ENCODE measurements around the gene ENOX1. TPM values are rescaled to one million over a fixed set of nuclear protein-coding genes. Genes with fewer than 3 reads are reported as not detected.

Gene ENOX1
- total RNA-seq, 4 donors from 2014 or later, result 0.25 to 0.52 (median 0.33) TPM

DNA sequence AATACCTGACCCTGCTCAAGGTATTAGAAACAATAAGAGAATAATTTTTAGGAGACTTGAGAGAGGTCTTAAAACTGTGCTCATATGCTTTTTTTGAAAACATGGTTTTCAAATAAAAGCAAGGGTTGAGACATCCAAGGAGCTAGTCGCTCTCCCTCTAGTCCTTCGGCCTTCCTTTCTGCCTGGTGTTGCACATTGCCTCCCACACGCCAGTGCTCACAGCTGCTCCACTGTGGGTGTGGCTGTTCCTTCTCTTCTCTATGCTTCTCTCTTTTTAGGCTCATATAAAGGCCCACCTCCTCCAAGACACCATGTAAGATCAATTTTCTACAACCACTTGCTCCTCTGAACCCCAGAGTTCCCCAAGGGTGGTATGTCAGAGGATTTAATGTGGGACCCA lies 352.6 kb downstream of the ENOX1 start:
- H3K36me3 ChIP-seq, result no peaks in the 10 kb centered on the region
- no peaks in the 10 kb centered on the region for H3K9me3 ChIP-seq
- no peaks in the 10 kb centered on the region for H3K4me1 ChIP-seq
- no peak for DNase-seq (ENCODE audit: low spot score in 2 of 2)
- 77% methylated on average over 3 of the region's 3 CpGs for WGBS
- no peak overlapping the region for H3K27ac ChIP-seq
- no peaks in the 10 kb centered on the region for H3K27me3 ChIP-seq
- TF ChIP-seq EP300 (IDR thresholded peaks at IDR 0.05), result no peak
- TF ChIP-seq POLR2A (IDR thresholded peaks at IDR 0.05), result no peak
- TF ChIP-seq POLR2AphosphoS5 (IDR thresholded peaks at IDR 0.05), result no peak
- TF ChIP-seq, protein P1, sequence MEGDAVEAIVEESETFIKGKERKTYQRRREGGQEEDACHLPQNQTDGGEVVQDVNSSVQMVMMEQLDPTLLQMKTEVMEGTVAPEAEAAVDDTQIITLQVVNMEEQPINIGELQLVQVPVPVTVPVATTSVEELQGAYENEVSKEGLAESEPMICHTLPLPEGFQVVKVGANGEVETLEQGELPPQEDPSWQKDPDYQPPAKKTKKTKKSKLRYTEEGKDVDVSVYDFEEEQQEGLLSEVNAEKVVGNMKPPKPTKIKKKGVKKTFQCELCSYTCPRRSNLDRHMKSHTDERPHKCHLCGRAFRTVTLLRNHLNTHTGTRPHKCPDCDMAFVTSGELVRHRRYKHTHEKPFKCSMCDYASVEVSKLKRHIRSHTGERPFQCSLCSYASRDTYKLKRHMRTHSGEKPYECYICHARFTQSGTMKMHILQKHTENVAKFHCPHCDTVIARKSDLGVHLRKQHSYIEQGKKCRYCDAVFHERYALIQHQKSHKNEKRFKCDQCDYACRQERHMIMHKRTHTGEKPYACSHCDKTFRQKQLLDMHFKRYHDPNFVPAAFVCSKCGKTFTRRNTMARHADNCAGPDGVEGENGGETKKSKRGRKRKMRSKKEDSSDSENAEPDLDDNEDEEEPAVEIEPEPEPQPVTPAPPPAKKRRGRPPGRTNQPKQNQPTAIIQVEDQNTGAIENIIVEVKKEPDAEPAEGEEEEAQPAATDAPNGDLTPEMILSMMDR (IDR thresholded peaks at IDR 0.05), result no peak
- H3K4me3 ChIP-seq, result no peak overlapping the region

DNA sequence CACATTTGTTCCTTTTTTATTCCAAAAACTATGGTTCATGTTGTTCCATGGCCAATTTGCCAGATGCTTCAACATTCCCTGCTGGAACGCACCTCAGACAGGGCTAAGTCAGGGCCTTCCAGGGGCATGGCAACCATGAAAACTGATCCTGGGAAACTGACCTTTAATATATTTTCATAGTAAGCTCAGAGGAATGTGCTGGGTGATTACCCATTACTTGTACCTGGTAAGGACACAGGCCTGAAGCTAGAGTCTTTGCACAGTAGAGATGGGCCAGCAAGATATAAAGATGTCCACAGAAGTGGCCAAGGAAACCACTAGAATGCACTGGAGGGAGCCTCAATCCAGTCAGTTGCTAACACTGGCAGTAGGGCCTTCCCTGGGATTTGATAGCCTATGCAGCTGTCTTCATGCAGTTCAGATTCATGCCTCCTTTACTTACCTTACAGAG lies 353.1 kb downstream of the ENOX1 start:
- TF ChIP-seq, protein P1 (IDR thresholded peaks at IDR 0.05), result no peak
- no peaks in the 10 kb centered on the region for H3K36me3 ChIP-seq
- no peak for DNase-seq (ENCODE audit: low spot score in 2 of 2)
- H3K9me3 ChIP-seq, result no peaks in the 10 kb centered on the region
- WGBS, result 77% methylated on average over 1 of the region's 1 CpG
- no peak overlapping the region for H3K27ac ChIP-seq
- H3K4me3 ChIP-seq, result no peak overlapping the region
- H3K27me3 ChIP-seq, result no peaks in the 10 kb centered on the region
- no peaks in the 10 kb centered on the region for H3K4me1 ChIP-seq

DNA sequence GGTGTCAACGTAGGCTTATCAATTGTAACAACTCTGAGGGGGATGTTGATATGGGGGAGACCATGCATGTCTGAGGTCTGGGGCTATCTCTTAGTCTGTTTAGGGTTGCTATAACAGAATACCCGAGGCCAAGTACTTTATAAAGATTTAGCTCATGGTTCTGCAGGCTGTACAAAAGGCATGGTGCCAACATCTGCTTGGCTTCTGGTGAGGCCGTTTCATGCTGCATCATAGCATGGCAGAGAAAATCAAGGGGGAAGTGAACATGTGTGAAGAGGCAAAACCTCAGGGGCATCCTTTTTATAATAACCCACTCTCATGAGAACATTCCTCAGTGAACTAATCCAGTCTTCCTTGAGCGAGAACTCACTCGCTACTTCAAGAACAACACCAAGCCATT lies 353.8 kb downstream of the ENOX1 start:
- Histone ChIP-seq H3K9me3 (no peaks in the 10 kb centered on the region), H3K27me3 (no peaks in the 10 kb centered on the region), H3K4me1 (no peaks in the 10 kb centered on the region), H3K36me3 (no peaks in the 10 kb centered on the region), H3K4me3 (no peak overlapping the region), H3K27ac (no peak overlapping the region)
- 75% methylated on average over 5 of the region's 5 CpGs for WGBS
- no peak for TF ChIP-seq POLR2AphosphoS5 (IDR thresholded peaks at IDR 0.05)
- TF ChIP-seq, protein P1 (IDR thresholded peaks at IDR 0.05), result no peak
- TF ChIP-seq POLR2A (IDR thresholded peaks at IDR 0.05), result no peak
- no peak for TF ChIP-seq EP300 (IDR thresholded peaks at IDR 0.05)
- no peak for DNase-seq (ENCODE audit: low spot score in 2 of 2)

DNA sequence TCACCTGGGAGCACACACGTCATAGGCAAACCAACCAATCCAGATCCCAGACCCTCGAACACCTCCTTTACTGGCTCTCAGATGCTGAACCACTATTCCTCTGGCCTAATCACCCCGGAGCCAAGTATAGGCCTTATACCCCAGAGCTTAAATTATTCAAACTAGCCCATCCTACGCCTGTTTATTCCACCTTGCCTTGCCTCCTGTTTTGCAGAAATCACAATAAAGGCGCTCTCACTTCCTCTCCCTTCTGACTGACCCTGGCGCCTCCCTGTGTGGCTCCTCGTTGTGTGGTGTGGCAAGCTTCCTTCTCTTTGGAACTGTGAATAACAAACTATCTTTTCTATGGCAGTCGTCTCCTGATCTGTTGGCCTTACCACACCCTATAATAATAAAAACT lies 354.9 kb downstream of the ENOX1 start:
- no peaks in the 10 kb centered on the region for H3K4me1 ChIP-seq
- no peaks in the 10 kb centered on the region for H3K9me3 ChIP-seq
- 87% methylated on average over 8 of the region's 8 CpGs for WGBS
- no peak overlapping the region for H3K27ac ChIP-seq
- DNase-seq (ENCODE audit: low spot score in 2 of 2), result no peak
- no peaks in the 10 kb centered on the region for H3K27me3 ChIP-seq
- H3K36me3 ChIP-seq, result no peaks in the 10 kb centered on the region
- TF ChIP-seq, protein P1 (IDR thresholded peaks at IDR 0.05), result no peak
- TF ChIP-seq POLR2A (IDR thresholded peaks at IDR 0.05), result no peak
- TF ChIP-seq POLR2AphosphoS5 (IDR thresholded peaks at IDR 0.05), result no peak
- TF ChIP-seq EP300 (IDR thresholded peaks at IDR 0.05), result no peak
- no peak overlapping the region for H3K4me3 ChIP-seq

DNA sequence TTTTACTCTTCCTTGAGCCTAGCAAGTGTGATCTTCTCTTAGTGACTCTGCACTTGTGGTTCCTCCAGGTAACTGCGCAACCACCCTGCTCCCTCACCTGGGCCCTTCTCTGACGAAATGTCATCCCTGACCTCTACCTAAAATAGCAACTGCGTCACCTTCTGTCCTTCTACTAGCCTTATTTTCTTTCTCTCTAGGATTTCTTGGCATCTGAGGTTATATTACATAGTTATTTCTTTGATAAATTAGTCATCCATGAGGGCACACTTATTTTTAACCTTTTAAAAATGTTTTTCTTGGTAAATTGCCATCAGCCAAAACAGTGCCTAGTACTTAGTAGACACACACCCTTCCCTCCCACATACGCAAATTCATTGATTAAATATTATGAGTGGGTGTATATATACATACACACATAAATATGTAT lies 355.5 kb downstream of the ENOX1 start:
- Histone ChIP-seq H3K27ac (no peak overlapping the region), H3K4me1 (no peaks in the 10 kb centered on the region), H3K27me3 (no peaks in the 10 kb centered on the region), H3K4me3 (no peak overlapping the region), H3K9me3 (no peaks in the 10 kb centered on the region), H3K36me3 (no peaks in the 10 kb centered on the region)
- no peak for DNase-seq (ENCODE audit: low spot score in 2 of 2)
- TF ChIP-seq, protein P1 (IDR thresholded peaks at IDR 0.05), result no peak
- TF ChIP-seq EP300 (IDR thresholded peaks at IDR 0.05) (no peak), POLR2AphosphoS5 (IDR thresholded peaks at IDR 0.05) (no peak), POLR2A (IDR thresholded peaks at IDR 0.05) (no peak)
- WGBS, result 77% methylated on average over 4 of the region's 4 CpGs
